Thyroid gland (tissue), 4 donors: ENCODE results near the gene NLRP9. TPM values are rescaled to one million over a fixed set of nuclear protein-coding genes. Genes with fewer than 3 reads are reported as not detected.
A peak's percentile ranks its signal among the peaks of the same experiment; 100 is the strongest.

Experiments
- DNase-seq, 2 donors: peaks; one replicate each; pipeline ENCODE4 v3.0.0-alpha.2; 2019
- H3K27ac ChIP-seq, 3 donors: fragments of 200-600 bp; sonication (generic); 1 replicate in 2 of 3; 2 replicates in 1 of 3; pipeline ENCODE4 v1.5.1; 2016 to 2019; ENCODE audit warnings: mild to moderate bottlenecking in 1 of 3, moderate library complexity in 1 of 3
- H3K27me3 ChIP-seq: fragments of 200-600 bp; sonication (generic); one replicate; pipeline ENCODE4 v1.5.1; 2019
- H3K36me3 ChIP-seq, 2 donors: fragments of 200-600 bp; sonication (generic); one replicate each; pipeline ENCODE4 v1.5.1; 2016 to 2019
- H3K4me1 ChIP-seq, 2 donors: fragments of 200-600 bp; sonication (generic); one replicate each; pipeline ENCODE4 v1.5.1; 2017 to 2019
- H3K4me3 ChIP-seq, 3 donors: fragments of 200-600 bp; sonication (generic); replicated peaks in 1 of 3; 1 replicate in 2 of 3; 2 replicates in 1 of 3; pipeline ENCODE4 v1.5.1; 2016; ENCODE audit warnings: mild to moderate bottlenecking in 1 of 3
- H3K9me3 ChIP-seq: fragments of 200-600 bp; sonication (generic); one replicate; pipeline ENCODE4 v1.5.1; 2017
- CTCF ChIP-seq, 6 experiments: fragments of 200-600 bp in 3 of 6; fragments of 450-650 bp in 3 of 6; sonication (generic) in 3 of 6; IDR thresholded peaks; one replicate each; pipeline ENCODE4 v1.5.1; 2016 to 2019; ENCODE audit warnings: antibody characterized with exemption in 6 of 6, mild to moderate bottlenecking in 2 of 6, inconsistent platforms in 1 of 6, moderate library complexity in 1 of 6
- POLR2A ChIP-seq, 2 donors: fragments of 450-650 bp; IDR thresholded peaks; one replicate each; pipeline ENCODE4 v1.6.1; 2017; ENCODE audit warnings: antibody characterized with exemption in 2 of 2, mild to moderate bottlenecking in 2 of 2, moderate library complexity in 1 of 2
- WGBS, 2 donors: methylation state at CpG; one replicate each; pipeline ENCODE4 v1.1.5; 2017; 5-methylcytosine and 5-hydroxymethylcytosine counted together
- intact Hi-C: fragments of 100-400 bp; cut with DNase I; formaldehyde crosslinking; loops from one replicate; pipeline ENCODE4 v1.15.1; 2023
- total RNA-seq, 4 donors: library from RNA; depleted of rRNA; stranded (reverse); fragments of >200 nt; gene quantifications; one replicate each; pipeline ENCODE4 v1.2.3, GENCODE V29; 2016

Gene NLRP9
- total RNA-seq, 4 donors from 2014 or later: not detected

- no peaks in the 10 kb centered on the region for H3K9me3 ChIP-seq
- DNase-seq: peak; percentile 98
- H3K27me3 ChIP-seq: no peaks in the 10 kb centered on the region
- H3K36me3 ChIP-seq: peaks cover 27 to 30% of the 10 kb centered on the region in 2 donors
- peaks cover 21 to 25% of the 10 kb centered on the region in 2 donors for H3K4me1 ChIP-seq
- peak within 1 kb of the TSS; percentile 60 to 71 (median 65) for H3K27ac ChIP-seq
- TF ChIP-seq CTCF (IDR thresholded peaks at IDR 0.05) (no peak), POLR2A (IDR thresholded peaks at IDR 0.05) (peak in 1 of 2 donors; percentile 46)
- peak within 1 kb of the TSS; percentile 57 to 94 (median 89) for H3K4me3 ChIP-seq
- WGBS, 2 donors: 0 to 1% methylated on average over 5 to 15 of the region's 101 CpGs
- intact Hi-C loops: no loop called here
Observed at GRCh38 chr19:55674841-55675660, 63.2 kb downstream of the NLRP9 start, which contains the start of gene EPN1. TSS of gene EPN1 (plus strand) at chr19:55675226. CDS start at chr19:55678628, 3,402 bp downstream.

GRCh38 chr19:55674459-55674840, 63.8 kb downstream of the NLRP9 start:
- 23 to 25% methylated on average over 16 to 17 of the region's 17 CpGs for whole genome bisulfite sequencing, 2 donors
- intact Hi-C loops: no loop called here
- Histone ChIP-seq H3K27me3 (no peaks in the 10 kb centered on the region), H3K4me3 (peak overlapping the region in 2 of 3 donors; percentile 57 to 89), H3K9me3 (no peaks in the 10 kb centered on the region), H3K4me1 (peaks cover 21 to 25% of the 10 kb centered on the region in 2 donors), H3K27ac (peak overlapping the region in 2 of 3 donors; percentile 55 to 60), H3K36me3 (peaks cover 29 to 32% of the 10 kb centered on the region in 2 donors)
- TF ChIP-seq CTCF (IDR thresholded peaks at IDR 0.05) (no peak), POLR2A (IDR thresholded peaks at IDR 0.05) (no peak)
- no peak for DNase-seq

- intact Hi-C loops: no loop called here
- Histone ChIP-seq H3K4me3 (no peak overlapping the region), H3K4me1 (peaks cover 21 to 25% of the 10 kb centered on the region in 2 donors), H3K27ac (no peak overlapping the region), H3K9me3 (no peaks in the 10 kb centered on the region), H3K36me3 (peaks cover 29 to 32% of the 10 kb centered on the region in 2 donors), H3K27me3 (no peaks in the 10 kb centered on the region)
- 79 to 93% methylated on average over 9 to 13 of the region's 15 CpGs for WGBS, 2 donors
- TF ChIP-seq CTCF (IDR thresholded peaks at IDR 0.05): no peak
- no peak for DNase-seq
Observed at GRCh38 chr19:55673889-55674288, 64.3 kb downstream of the NLRP9 start.

- intact Hi-C loops: no loop called here
- H3K27ac ChIP-seq: no peak overlapping the region
- peaks cover 29 to 32% of the 10 kb centered on the region in 2 donors for H3K36me3 ChIP-seq
- no peaks in the 10 kb centered on the region for H3K9me3 ChIP-seq
- peaks cover 21 to 25% of the 10 kb centered on the region in 2 donors for H3K4me1 ChIP-seq
- H3K4me3 ChIP-seq: no peak overlapping the region
- TF ChIP-seq CTCF (IDR thresholded peaks at IDR 0.05) (no peak), POLR2A (IDR thresholded peaks at IDR 0.05) (no peak)
- DNase-seq: no peak
- 83 to 88% methylated on average over 9 of the region's 9 CpGs for WGBS, 2 donors
- no peaks in the 10 kb centered on the region for H3K27me3 ChIP-seq
Observed at GRCh38 chr19:55673465-55673864, 64.7 kb downstream of the NLRP9 start.

GRCh38 chr19:55672418-55672817, 65.8 kb downstream of the NLRP9 start:
- H3K4me1 ChIP-seq: peaks cover 17 to 23% of the 10 kb centered on the region in 2 donors

More at GRCh38 chr19:55672418-55672817, 65.8 kb downstream of the NLRP9 start:
- DNase-seq: no peak
- TF ChIP-seq CTCF (IDR thresholded peaks at IDR 0.05): no peak
- no peak for TF ChIP-seq POLR2A (IDR thresholded peaks at IDR 0.05)
- 85 to 91% methylated on average over 5 of the region's 5 CpGs for WGBS, 2 donors
- no peaks in the 10 kb centered on the region for H3K27me3 ChIP-seq
- H3K9me3 ChIP-seq: no peaks in the 10 kb centered on the region
- no peak overlapping the region for H3K4me3 ChIP-seq
- peaks cover 33 to 42% of the 10 kb centered on the region in 2 donors for H3K36me3 ChIP-seq
- intact Hi-C loops: no loop called here
- H3K27ac ChIP-seq: no peak overlapping the region
